ENCODE data around the gene ENPP3.

ENPP3 gene

GRCh38 chr6:131636880-131637792 is at the start of gene ENPP3:
Gene ENPP3 (plus strand): TSS chr6:131637302. CDS start chr6:131637385, 83 bp downstream.
- in situ Hi-C loops (cut with HindIII; ENCODE audit: low sequenced_read_pairs): no loop called here

DNA sequence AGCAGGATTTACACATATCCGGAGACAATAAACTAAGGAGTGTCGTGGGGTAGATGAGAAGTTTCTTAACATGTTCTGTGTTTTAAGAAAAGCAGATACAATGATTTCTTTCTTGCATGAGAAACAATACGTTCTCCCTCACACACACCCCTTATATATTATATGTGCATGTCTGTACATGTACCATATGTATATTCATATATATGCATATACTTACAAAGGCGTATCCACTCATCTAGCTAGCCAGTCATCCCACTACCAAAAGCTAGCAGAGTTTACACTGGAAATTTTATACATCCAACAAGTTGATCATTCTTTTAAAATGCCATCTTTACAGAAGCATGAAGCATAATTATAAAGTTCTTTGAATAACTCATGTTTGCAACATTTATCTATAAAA is 49.2 kb upstream of the ENPP3 start:
- in situ Hi-C loops (cut with HindIII; ENCODE audit: low sequenced_read_pairs): no loop called here

GRCh38 chr6:131588643-131589042 is 48.5 kb upstream of the ENPP3 start:
- in situ Hi-C loops (cut with HindIII; ENCODE audit: low sequenced_read_pairs): no loop called here

DNA sequence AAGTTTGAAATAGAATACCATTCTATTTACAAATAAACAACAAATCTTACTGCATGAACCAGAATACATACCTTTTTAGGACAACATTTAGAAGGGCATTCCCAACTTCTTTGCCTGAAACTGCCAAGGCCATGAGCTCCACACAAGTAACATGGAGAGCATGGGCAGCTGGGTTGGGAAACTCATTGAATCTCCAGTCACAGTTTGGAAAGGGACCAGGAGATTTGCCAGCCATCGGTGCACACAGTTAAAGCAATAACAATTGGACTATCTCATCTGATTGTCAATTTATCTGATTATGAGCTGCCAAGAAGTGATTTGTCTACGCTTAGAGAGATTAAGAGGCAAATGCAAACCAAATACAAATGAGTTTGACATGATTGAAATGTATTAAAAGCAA is 44.2 kb upstream of the ENPP3 start:
- in situ Hi-C loops (cut with HindIII; ENCODE audit: low sequenced_read_pairs): no loop called here

GRCh38 chr6:131594074-131594473 is 43.0 kb upstream of the ENPP3 start:
- in situ Hi-C loops (cut with HindIII; ENCODE audit: low sequenced_read_pairs): no loop called here

DNA sequence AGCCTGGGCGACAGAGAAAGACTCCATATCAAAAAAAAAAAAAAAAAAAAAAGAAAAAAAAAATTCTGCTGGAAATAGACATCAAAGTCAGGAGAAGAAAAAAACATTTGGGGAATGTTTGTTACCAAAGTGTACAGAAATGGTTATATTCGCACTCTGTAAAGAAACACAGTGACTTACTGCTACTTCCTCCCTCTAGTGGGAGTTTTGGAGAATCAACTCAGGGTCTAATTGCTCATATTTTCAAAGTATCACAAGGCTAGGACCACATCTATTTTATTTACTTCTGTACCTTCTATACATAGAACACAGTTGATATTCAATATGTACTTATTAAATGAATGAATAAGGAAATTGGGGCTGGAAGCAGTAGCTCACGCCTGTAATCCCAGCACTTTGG is 39.7 kb upstream of the ENPP3 start:
- in situ Hi-C loops (cut with HindIII; ENCODE audit: low sequenced_read_pairs): no loop called here

DNA sequence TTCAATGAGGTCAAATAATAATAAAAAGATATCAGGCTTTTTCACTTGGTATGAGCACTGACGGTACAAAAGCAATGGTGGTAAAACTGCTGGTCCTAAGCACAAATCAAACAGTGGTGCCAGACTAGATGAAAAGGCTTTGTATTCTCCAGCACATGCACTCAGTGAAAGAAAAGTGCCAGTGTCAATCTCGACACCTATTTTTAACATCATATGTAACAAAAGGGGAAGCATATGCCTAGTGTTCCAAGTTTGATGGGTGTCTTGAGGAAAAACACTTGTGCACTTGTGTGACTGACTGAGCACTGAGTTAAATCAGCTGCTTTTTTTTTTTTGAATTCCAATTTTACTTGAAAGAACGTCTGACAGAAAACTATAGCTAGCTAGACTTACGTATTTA is 36.4 kb upstream of the ENPP3 start:
- in situ Hi-C loops (cut with HindIII; ENCODE audit: low sequenced_read_pairs): no loop called here

- in situ Hi-C loops (cut with HindIII; ENCODE audit: low sequenced_read_pairs): no loop called here
These were observed 34.3 kb upstream of the ENPP3 start for GRCh38 chr6:131602781-131603312.

DNA sequence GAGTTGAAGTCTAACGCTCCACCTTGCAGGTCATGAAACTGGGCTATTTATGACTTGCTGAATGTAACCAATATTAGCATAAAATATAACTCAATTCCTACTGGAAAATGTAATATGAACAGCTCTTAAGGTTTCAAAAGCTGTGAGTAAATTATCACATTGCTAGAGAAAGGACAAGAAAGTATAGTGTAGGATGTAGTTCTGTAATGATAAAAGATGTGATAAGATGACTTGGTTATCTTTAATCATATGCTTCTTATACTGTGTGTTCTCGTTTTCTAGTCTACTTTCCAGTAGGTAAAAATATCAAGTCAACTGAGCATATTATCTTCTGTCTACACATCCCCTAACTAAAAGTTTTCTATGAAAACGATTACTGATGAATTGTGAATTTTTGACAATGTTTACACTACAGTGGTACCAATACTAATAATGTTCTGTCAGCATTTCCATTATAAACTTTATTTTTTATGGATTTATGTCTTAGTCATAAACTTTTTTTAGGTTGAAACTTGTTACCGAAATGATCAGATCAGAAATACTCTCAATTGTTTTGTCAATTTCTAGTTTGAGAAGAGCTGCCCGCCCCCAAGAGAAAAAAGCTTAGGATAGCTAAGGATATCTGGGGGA is 23.7 kb upstream of the ENPP3 start:
- in situ Hi-C loops (cut with HindIII; ENCODE audit: low sequenced_read_pairs): no loop called here

DNA sequence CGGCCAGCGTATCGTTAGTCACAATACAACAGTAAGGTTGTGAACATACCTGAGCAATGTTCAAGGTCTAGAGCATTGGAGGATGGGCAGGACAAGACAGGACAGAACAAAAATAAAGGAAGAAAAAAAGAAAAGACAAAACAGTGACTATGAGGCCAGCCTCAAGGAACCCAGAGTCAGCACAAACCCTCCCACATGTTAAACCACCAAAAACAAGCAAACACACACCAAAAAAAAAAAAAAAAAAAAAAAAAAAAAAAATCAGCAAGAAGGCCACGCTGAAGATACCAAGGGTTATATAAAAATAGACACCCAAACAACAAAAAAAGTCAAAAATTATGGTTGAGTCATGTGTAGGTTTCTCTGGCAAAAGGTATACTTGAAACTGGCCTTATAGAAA is 21.8 kb upstream of the ENPP3 start:
- in situ Hi-C loops (cut with HindIII; ENCODE audit: low sequenced_read_pairs): no loop called here

GRCh38 chr6:131627724-131628682 is 9.1 kb upstream of the ENPP3 start, which contains the start of gene MED23:
Gene MED23 (minus strand): TSS chr6:131628242. CDS start chr6:131628049, 193 bp downstream.
- in situ Hi-C loops (cut with HindIII; ENCODE audit: low sequenced_read_pairs): no loop called here

DNA sequence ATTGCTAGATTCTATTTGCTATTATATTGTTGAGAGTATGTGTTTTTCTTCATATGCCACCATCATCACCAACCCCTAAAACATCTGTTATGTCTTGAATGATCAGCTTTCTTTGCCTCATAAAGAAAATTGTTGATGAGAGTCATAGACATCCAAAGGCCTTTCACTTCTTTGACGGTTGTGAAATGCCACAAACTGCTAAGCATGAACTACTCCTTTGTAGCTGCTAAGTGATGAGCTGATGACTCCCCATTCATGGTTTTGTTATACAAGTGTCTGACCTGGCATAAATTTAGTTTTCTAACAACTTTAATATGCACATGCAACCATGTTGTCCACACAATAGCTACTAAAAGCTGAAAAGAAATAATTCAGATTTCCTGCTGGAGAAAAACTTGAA is 8.4 kb upstream of the ENPP3 start:
- in situ Hi-C loops (cut with HindIII; ENCODE audit: low sequenced_read_pairs): no loop called here

- in situ Hi-C loops (cut with HindIII; ENCODE audit: low sequenced_read_pairs): no loop called here
These were observed 7.5 kb upstream of the ENPP3 start for GRCh38 chr6:131629651-131630050.

DNA sequence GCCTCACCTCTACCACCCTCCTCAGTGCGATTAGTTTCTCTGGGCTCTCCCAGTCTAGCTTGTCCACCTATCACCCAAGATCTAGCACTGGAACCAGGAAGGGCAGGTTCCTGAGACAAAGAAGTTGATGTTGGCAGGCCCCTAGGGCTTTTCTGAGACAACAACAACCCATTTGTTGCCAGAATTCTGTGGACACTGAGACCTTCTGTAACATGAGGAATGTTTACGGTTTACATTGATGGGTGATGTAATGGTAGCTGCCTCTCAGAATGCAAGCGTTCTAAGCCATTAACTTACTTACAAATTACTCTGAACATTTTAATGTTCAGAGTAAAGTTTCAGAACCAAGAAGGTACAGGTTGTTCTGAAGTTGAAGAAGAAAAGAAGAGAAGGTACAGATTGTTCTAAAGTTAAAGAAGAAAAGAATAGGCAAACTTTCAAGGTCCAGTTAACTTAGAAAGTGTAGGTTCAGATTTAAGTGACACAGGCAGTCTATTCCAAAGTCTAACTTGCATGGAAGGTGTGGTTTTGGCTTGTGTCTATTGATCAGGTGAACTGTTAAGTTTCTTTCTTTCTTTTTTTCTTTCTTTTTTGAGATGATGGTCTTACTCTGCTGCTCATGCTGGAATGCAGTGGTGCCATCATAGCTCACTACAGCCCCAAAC is 5.3 kb upstream of the ENPP3 start:
- in situ Hi-C loops (cut with HindIII; ENCODE audit: low sequenced_read_pairs): no loop called here

GRCh38 chr6:131635384-131636340 is 1.4 kb upstream of the ENPP3 start:
- in situ Hi-C loops (cut with HindIII; ENCODE audit: low sequenced_read_pairs): no loop called here

- in situ Hi-C loops (cut with HindIII; ENCODE audit: low sequenced_read_pairs): no loop called here
These were observed 911 bp downstream of the ENPP3 start for GRCh38 chr6:131638013-131638412.

- in situ Hi-C loops (cut with HindIII; ENCODE audit: low sequenced_read_pairs): no loop called here
These were observed 3.0 kb downstream of the ENPP3 start for GRCh38 chr6:131640100-131640499.

GRCh38 chr6:131640576-131640975 is 3.5 kb downstream of the ENPP3 start:
- in situ Hi-C loops (cut with HindIII; ENCODE audit: low sequenced_read_pairs): no loop called here

- in situ Hi-C loops (cut with HindIII; ENCODE audit: low sequenced_read_pairs): no loop called here
These were observed 4.5 kb downstream of the ENPP3 start for GRCh38 chr6:131641554-131641953.
